Uterus (tissue), 2 donors: ENCODE data around the gene KLHL14.

Experiments used
- POLR2A ChIP-seq, 2 donors: fragments of 450-650 bp; IDR thresholded peaks; one replicate each; pipeline ENCODE4 v1.6.1; 2016; ENCODE audit warnings: antibody characterized with exemption in 2 of 2, mild to moderate bottlenecking in 1 of 2, moderate library complexity in 1 of 2
- TF ChIP-seq, protein P1 (sequence below), 4 experiments: fragments of 200-600 bp in 2 of 4; fragments of 450-650 bp in 2 of 4; sonication (generic) in 2 of 4; IDR thresholded peaks; one replicate each; pipeline ENCODE4 v1.5.1; 2016 to 2019; ENCODE audit warnings: antibody characterized with exemption in 4 of 4, mild to moderate bottlenecking in 2 of 4, moderate library complexity in 1 of 4

DNA sequence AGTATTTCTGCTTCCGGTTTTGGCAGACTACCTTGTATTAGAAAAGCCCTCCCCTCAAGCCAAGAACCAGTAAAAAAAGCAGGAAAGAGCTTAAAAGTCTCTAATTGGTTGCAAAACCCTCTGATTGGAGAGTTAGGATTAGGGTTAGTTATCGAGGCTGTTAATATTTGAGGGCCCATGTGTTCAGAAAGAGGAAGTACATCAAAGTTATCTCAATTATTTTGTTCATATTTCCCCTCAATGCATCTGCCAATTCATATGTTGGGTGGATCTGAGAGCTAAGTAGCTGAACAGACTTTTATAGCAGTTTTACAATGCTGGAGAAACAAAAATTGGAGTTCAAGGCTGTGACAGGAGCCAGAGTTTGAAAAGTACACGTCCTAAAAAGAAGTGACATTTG, 43.1 kb upstream of the KLHL14 start:
- TF ChIP-seq, protein P1, sequence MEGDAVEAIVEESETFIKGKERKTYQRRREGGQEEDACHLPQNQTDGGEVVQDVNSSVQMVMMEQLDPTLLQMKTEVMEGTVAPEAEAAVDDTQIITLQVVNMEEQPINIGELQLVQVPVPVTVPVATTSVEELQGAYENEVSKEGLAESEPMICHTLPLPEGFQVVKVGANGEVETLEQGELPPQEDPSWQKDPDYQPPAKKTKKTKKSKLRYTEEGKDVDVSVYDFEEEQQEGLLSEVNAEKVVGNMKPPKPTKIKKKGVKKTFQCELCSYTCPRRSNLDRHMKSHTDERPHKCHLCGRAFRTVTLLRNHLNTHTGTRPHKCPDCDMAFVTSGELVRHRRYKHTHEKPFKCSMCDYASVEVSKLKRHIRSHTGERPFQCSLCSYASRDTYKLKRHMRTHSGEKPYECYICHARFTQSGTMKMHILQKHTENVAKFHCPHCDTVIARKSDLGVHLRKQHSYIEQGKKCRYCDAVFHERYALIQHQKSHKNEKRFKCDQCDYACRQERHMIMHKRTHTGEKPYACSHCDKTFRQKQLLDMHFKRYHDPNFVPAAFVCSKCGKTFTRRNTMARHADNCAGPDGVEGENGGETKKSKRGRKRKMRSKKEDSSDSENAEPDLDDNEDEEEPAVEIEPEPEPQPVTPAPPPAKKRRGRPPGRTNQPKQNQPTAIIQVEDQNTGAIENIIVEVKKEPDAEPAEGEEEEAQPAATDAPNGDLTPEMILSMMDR (IDR thresholded peaks at IDR 0.05) = no peak
- TF ChIP-seq POLR2A (IDR thresholded peaks at IDR 0.05) = no peak
